LNCaP clone FGC (cell line): Measurements from ENCODE around the gene DBNL.
"Not testable (repeated sequence)": the region's sequence is repeated elsewhere in the genome, so short reads cannot be mapped to it uniquely, and the experiment has no call there.

ENCODE experiments used
- DNase-seq: peaks from one replicate; pipeline ENCODE4 v3.0.0-alpha.2; 2011; ENCODE audit warnings: low read depth
- H3K4me3 ChIP-seq: 2 replicates; pipeline ENCODE4 v1.5.1; 2011; ENCODE audit warnings: mild to moderate bottlenecking, low read depth, low read length, control low read depth
- CTCF ChIP-seq: IDR thresholded peaks from 2 replicates; pipeline ENCODE4 v1.5.1; 2012; ENCODE audit warnings: mild to moderate bottlenecking; ENCODE audit not compliant: control insufficient read depth, insufficient read depth; ENCODE audit errors: extremely low read depth

The DBNL gene

GRCh38 chr7:44038553-44038952 is 5.9 kb upstream of the DBNL start:
- not testable (repeated sequence) for H3K4me3 ChIP-seq

GRCh38 chr7:44038961-44039558 is 5.4 kb upstream of the DBNL start:
- peak; percentile 88 for DNase-seq
- H3K4me3 ChIP-seq, result peak overlapping the region; percentile 35

More at GRCh38 chr7:44038553-44038952, 5.9 kb upstream of the DBNL start:
- not testable (repeated sequence) for DNase-seq

GRCh38 chr7:44039800-44040492 is 4.6 kb upstream of the DBNL start:
- not testable (repeated sequence) for H3K4me3 ChIP-seq

GRCh38 chr7:44040493-44040891 is 4.0 kb upstream of the DBNL start:
- not testable (repeated sequence) for DNase-seq, H3K4me3 ChIP-seq

More at GRCh38 chr7:44039800-44040492, 4.6 kb upstream of the DBNL start:
- DNase-seq, result not testable (repeated sequence)

GRCh38 chr7:44042221-44042620 is 2.3 kb upstream of the DBNL start:
- DNase-seq, result no peak
- no peak for TF ChIP-seq CTCF
- no peak overlapping the region for H3K4me3 ChIP-seq

- DNase-seq, result no peak
- peak overlapping the region; percentile 61 for H3K4me3 ChIP-seq
- TF ChIP-seq CTCF, result no peak
These were observed 600 bp upstream of the DBNL start for GRCh38 chr7:44043902-44044301.

- TF ChIP-seq CTCF, result no peak
- peak overlapping the region; percentile 61 for H3K4me3 ChIP-seq
- no peak for DNase-seq
These were observed 918 bp downstream of the DBNL start for GRCh38 chr7:44045226-44046014.

GRCh38 chr7:44046321-44047061 is 2.0 kb downstream of the DBNL start:
- H3K4me3 ChIP-seq, result no peak overlapping the region
- DNase-seq, result no peak
- TF ChIP-seq CTCF, result no peak
